ENCODE results near the gene RPS16. TPM values are rescaled to one million over a fixed set of nuclear protein-coding genes. Genes with fewer than 3 reads are reported as not detected.

RPS16 gene
- total and polyA plus RNA-seq, 2 of the 8 experiments (the other 6 are each of a cell fraction or from before 2014, with no cell fraction given): 2,433 to 7,810 TPM

- peaks cover 6 to 18% of the 10 kb centered on the region in 2 experiments for H4K20me1 ChIP-seq (replicated peaks in 1 of 2; ENCODE audit: control insufficient read depth in 1 of 2, insufficient read depth in 2 of 2, low read length in 2 of 2)
- TF ChIP-seq HDAC6 (IDR thresholded peaks at IDR 0.05; ENCODE audit: low read depth, low read length) (no peak), HDAC2 (IDR thresholded peaks at IDR 0.05; ENCODE audit: borderline replicate concordance in 1 of 2, low read depth in 2 of 2, low read length in 2 of 2) (no peak), CBX5 (IDR thresholded peaks at IDR 0.05; ENCODE audit: low read depth, low read length) (no peak), NRF1 (IDR thresholded peaks at IDR 0.05; ENCODE audit: low read depth, low read length) (no peak), POLR2A (IDR thresholded peaks at IDR 0.05; ENCODE audit: control extremely low read depth in 1 of 2, low read depth in 2 of 2, low read length in 2 of 2) (no peak), SRF (IDR thresholded peaks at IDR 0.05; ENCODE audit: low read depth, low read length) (no peak), GABPA (IDR thresholded peaks at IDR 0.05; ENCODE audit: borderline replicate concordance, insufficient read depth, low read length) (no peak), SP2 (IDR thresholded peaks at IDR 0.05; ENCODE audit: low read length) (no peak), EGR1 (IDR thresholded peaks at IDR 0.05; ENCODE audit: borderline replicate concordance, low read depth, low read length) (no peak), ASH2L (IDR thresholded peaks at IDR 0.05; ENCODE audit: low read length) (no peak), TAF1 (IDR thresholded peaks at IDR 0.05; ENCODE audit: low read depth, low read length) (no peak), RNF2 (IDR thresholded peaks at IDR 0.05; ENCODE audit: borderline replicate concordance, low read depth, low read length, missing control alignments, poor library complexity, severe bottlenecking) (no peak), TBP (IDR thresholded peaks at IDR 0.05; ENCODE audit: low read depth, low read length) (no peak)
These were observed 36.2 kb upstream of the RPS16 start for GRCh38 chr19:39471756-39472536.

More at GRCh38 chr19:39471756-39472536, 36.2 kb upstream of the RPS16 start:
- H4K91ac ChIP-seq (replicated peaks; ENCODE audit: insufficient read length, low read length): no peak overlapping the region
- H3K36me3 ChIP-seq (ENCODE audit: control insufficient read depth in 2 of 4, insufficient read depth in 4 of 4, low read length in 3 of 4): peaks cover 43 to 69% (median 64%) of the 10 kb centered on the region in 4 experiments
- no peak overlapping the region for H2AFZ ChIP-seq (ENCODE audit: low read length)
- no peak overlapping the region for H3K9ac ChIP-seq (replicated peaks in 1 of 4; ENCODE audit: extremely low read depth in 1 of 4, low read depth in 3 of 4, low read length in 3 of 4)
- no peak overlapping the region for H3K4me2 ChIP-seq (ENCODE audit: insufficient read depth in 1 of 2, low read depth in 2 of 2, low read length in 2 of 2)
- peaks cover 3% of the 10 kb centered on the region; the same call in 1 of the 2 replicates for H3K79me1 ChIP-seq (ENCODE audit: low read depth, low read length)
- CTCF ChIA-PET (ENCODE audit: partially characterized antibody): interaction anchor here (0.7 to 5.6 kb wide), 6 partner anchors 8 to 62 kb away, joined by 3 to 56 read pairs (median 4); partner anchors contain the start of gene TIMM50
- H3K4ac ChIP-seq (replicated peaks; ENCODE audit: insufficient read length, low read depth, low read length): no peak overlapping the region
- no peak overlapping the region for H3K4me3 ChIP-seq (ENCODE audit: extremely low read depth in 1 of 4, insufficient read depth in 2 of 4, low read depth in 3 of 4, low read length in 4 of 4)
- no peak overlapping the region for H2BK20ac ChIP-seq (ENCODE audit: low read length)
- FAIRE-seq (no peak), DNase-seq (ENCODE audit: low read depth in 1 of 2, low spot score in 2 of 2) (no peak)
- H4K5ac ChIP-seq (ENCODE audit: insufficient read length, low read depth, low read length): no peak overlapping the region
- no peak overlapping the region for H2BK120ac ChIP-seq (replicated peaks; ENCODE audit: low read depth, low read length)
- H2AK5ac ChIP-seq (ENCODE audit: low read depth, low read length): no peak overlapping the region
- H3K27me3 ChIP-seq (replicated peaks in 1 of 4; ENCODE audit: control insufficient read depth in 3 of 4, extremely low read depth in 1 of 4, insufficient read depth in 3 of 4, low read length in 3 of 4): no peaks in the 10 kb centered on the region
- no peak overlapping the region for H3K56ac ChIP-seq (replicated peaks; ENCODE audit: insufficient read length, low read depth, low read length)
- H3K23ac ChIP-seq (ENCODE audit: insufficient read length): no peak overlapping the region
- H2BK12ac ChIP-seq (ENCODE audit: low read depth, low read length): no peak overlapping the region
- H2BK5ac ChIP-seq (ENCODE audit: low read depth, low read length): no peak overlapping the region; the same call in 1 of the 2 replicates
- H3K9me3 ChIP-seq (ENCODE audit: insufficient read depth in 2 of 2, low read depth in 1 of 2, low read length in 1 of 2): no peaks in the 10 kb centered on the region
- no peaks in the 10 kb centered on the region; the same call in 1 of the 2 replicates for H3K23me2 ChIP-seq (ENCODE audit: low read depth, low read length)
- H2BK15ac ChIP-seq (ENCODE audit: low read length): no peak overlapping the region
- no peaks in the 10 kb centered on the region; a peak in 1 of 7 replicates for H3K4me1 ChIP-seq (replicated peaks in 1 of 4; ENCODE audit: control insufficient read depth in 3 of 4, insufficient read depth in 4 of 4, low read length in 3 of 4)
- WGBS, 2 experiments (ENCODE audit: extremely low coverage in 1 of 2, insufficient coverage in 1 of 2, insufficient read length in 1 of 2, insufficient replicate concordance in 2 of 2, low coverage in 1 of 2, low lambda C conversion rate in 2 of 2, missing lambda C conversion rate in 1 of 2): 95% methylated on average over 8 of the region's 8 CpGs; no CpG with 5 or more reads in 1 of the 2 experiments
- POLR2A ChIA-PET (ENCODE audit: partially characterized antibody): interaction anchor here (0.8 to 1.6 kb wide), 7 partner anchors 21 to 61 kb away, joined by 3 to 7 read pairs (median 4); partner anchors contain the start of genes DLL3, EID2B, RPS16 and SUPT5H
- no peak overlapping the region for H3K27ac ChIP-seq (ENCODE audit: low read depth, low read length)
- no peak overlapping the region for H3K14ac ChIP-seq (ENCODE audit: insufficient read length)
- no peaks in the 10 kb centered on the region for H3K79me2 ChIP-seq (ENCODE audit: control insufficient read depth in 1 of 2, insufficient read depth in 2 of 2, low read length in 2 of 2)
- no peak overlapping the region for H3K18ac ChIP-seq (ENCODE audit: extremely low read depth, low read length)
- H4K8ac ChIP-seq (ENCODE audit: extremely low read depth, insufficient read depth, low read length): no peak overlapping the region

All from H1 (cell line).